Hair follicle dermal papilla cell (primary cell): ENCODE results near the gene ROBO1. TPM values are rescaled to one million over a fixed set of nuclear protein-coding genes. Genes with fewer than 3 reads are reported as not detected.

Experiments
- small RNA-seq: library from RNA; depleted of rRNA; stranded (forward); fragments of <200 nt; gene quantifications from one replicate; pipeline ENCODE3, GENCODE V24; 2012
- total RNA-seq: library from RNA; depleted of rRNA; stranded (reverse); fragments of >200 nt; gene quantifications from 2 replicates; pipeline ENCODE4 v1.2.3, GENCODE V29; 2012

Gene ROBO1
- 86.5 and 99.3 TPM in 2 replicates for total RNA-seq

DNA sequence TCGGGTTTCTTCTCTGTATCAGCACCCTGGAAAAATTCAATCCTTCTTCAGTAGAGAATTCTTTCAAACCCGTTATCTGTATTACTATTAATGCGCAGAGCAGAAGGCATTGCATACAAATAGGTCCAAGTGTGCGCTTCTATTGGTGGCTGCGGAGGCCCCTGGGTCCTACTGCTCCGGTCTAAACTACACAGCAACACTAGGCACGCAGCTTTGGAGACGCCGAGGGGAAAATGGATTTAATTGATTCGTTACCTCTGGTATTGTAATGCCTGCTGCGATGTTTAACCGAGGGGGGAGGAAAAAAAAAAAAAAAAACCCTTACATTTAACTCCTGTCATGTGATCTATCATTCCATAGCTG, at the start of gene ROBO1:
ROBO1 (minus strand) TSS at position 94 of the 363 bp plus-strand sequence.

Small RNAs within 50 kb of the gene (small RNA-seq; reads per million reads assigned to genes)
- gene MIR3923 = not detected
- not detected for gene RN7SL751P
